HepG2 (cell line): ENCODE measurements around the gene TCERG1L. TPM values are rescaled to one million over a fixed set of nuclear protein-coding genes. Genes with fewer than 3 reads are reported as not detected.

Experiments
- ATAC-seq: fragments of 200-7000 bp; cut with Tn5 transposase; 3 replicates; pipeline ENCODE4 v1.9.1; 2020; ENCODE audit warnings: mild to moderate bottlenecking, moderate library complexity
- BruUV-seq: library from RNA; stranded (reverse); fragments of 400-500 nt; replicated peaks from 2 replicates; lab custom pipeline; 2021; lab: Mats Ljungman, UMichigan
- CTCF ChIA-PET: fragments of 300-600 bp; formaldehyde crosslinking; extraction: SDS; loops from one replicate; lab custom pipeline; 2021; ENCODE audit warnings: low total read pairs, inconsistent platforms, low intra/inter-chr PET ratio; lab: Yijun Ruan, JAX
- POLR2A ChIA-PET: fragments of 350-600 bp; sonication (Branson Sonifier 250); formaldehyde crosslinking; loops from one replicate; lab custom pipeline; 2020; ENCODE audit warnings: antibody characterized with exemption, inconsistent platforms; lab: Yijun Ruan, JAX
- DNase-seq: peaks from one replicate; pipeline ENCODE4 v3.0.0-alpha.2; 2015; ENCODE audit warnings: low spot score
- FAIRE-seq: peaks from 3 replicates; lab custom pipeline; 2011; peaks lifted over from hg19 to GRCh38; lab: Jason Lieb, UNC
- H2AFZ ChIP-seq: one replicate; pipeline ENCODE4 v1.6.1; 2011; ENCODE audit warnings: low read length, inconsistent platforms
- H3K27ac ChIP-seq: fragments of 300-600 bp; 3 replicates; pipeline ENCODE4 v1.8.0; 2011; ENCODE audit warnings: mixed run types, mild to moderate bottlenecking, mixed read lengths, low read length, inconsistent platforms; ENCODE audit not compliant: insufficient read depth; ENCODE audit errors: extremely low read length
- H3K27me3 ChIP-seq, 2 experiments: fragments of 200-600 bp in 1 of 2; 2 replicates in 1 of 2; 3 replicates in 1 of 2; pipeline versions ENCODE4 v1.6.0 to v1.8.0; 2011; ENCODE audit warnings: low read length in 2 of 2, mild to moderate bottlenecking in 2 of 2, moderate library complexity in 2 of 2, inconsistent platforms in 1 of 2; ENCODE audit not compliant: insufficient read depth in 2 of 2, control insufficient read depth in 1 of 2
- H3K36me3 ChIP-seq, 2 experiments: fragments of 200-600 bp in 1 of 2; replicated peaks in 1 of 2; 2 replicates in 1 of 2; 3 replicates in 1 of 2; pipeline versions ENCODE4 v1.5.1 to v1.8.0; 2011; ENCODE audit warnings: low read length in 2 of 2, inconsistent platforms in 1 of 2; ENCODE audit not compliant: insufficient read depth in 2 of 2, control insufficient read depth in 1 of 2
- H3K4me1 ChIP-seq: 2 replicates; pipeline ENCODE4 v1.5.1; 2012; ENCODE audit warnings: low read length, inconsistent platforms; ENCODE audit not compliant: insufficient read depth
- H3K4me2 ChIP-seq: 2 replicates; pipeline ENCODE4 v1.6.0; 2011; ENCODE audit warnings: low read depth, low read length, inconsistent platforms
- H3K4me3 ChIP-seq, 3 experiments: fragments of 200-600 bp in 1 of 3; sonication (generic), shearing (Covaris generic) in 1 of 3; replicated peaks in 1 of 3; 2 replicates each; pipeline ENCODE4 v1.5.1; 2011 to 2016; ENCODE audit warnings: low read length in 3 of 3, inconsistent platforms in 2 of 3, low read depth in 2 of 3, mild to moderate bottlenecking in 2 of 3, control low read depth in 1 of 3, mixed read lengths in 1 of 3; ENCODE audit not compliant: insufficient read depth in 1 of 3
- H3K79me2 ChIP-seq: one replicate; pipeline ENCODE4 v1.6.1; 2011; ENCODE audit warnings: low read length, inconsistent platforms; ENCODE audit not compliant: insufficient read depth
- H3K9ac ChIP-seq: 2 replicates; pipeline ENCODE4 v1.6.0; 2011; ENCODE audit warnings: mild to moderate bottlenecking, low read depth, low read length, inconsistent platforms; ENCODE audit not compliant: insufficient read depth
- H3K9me3 ChIP-seq: 2 replicates; pipeline ENCODE4 v1.5.1; 2012; ENCODE audit warnings: mild to moderate bottlenecking, low read length
- H4K20me1 ChIP-seq: 2 replicates; pipeline ENCODE4 v1.6.0; 2011; ENCODE audit warnings: inconsistent platforms, mild to moderate bottlenecking, low read length, moderate library complexity; ENCODE audit not compliant: insufficient read depth
- JUN ChIP-seq: sonication (generic); formaldehyde crosslinking; IDR thresholded peaks from 2 replicates; pipeline ENCODE4 v1.4.0; 2020; ENCODE audit warnings: mild to moderate bottlenecking, missing genetic modification reagents
- WIZ ChIP-seq: sonication (generic); formaldehyde crosslinking; IDR thresholded peaks from 2 replicates; pipeline ENCODE4 v1.5.1; 2020; ENCODE audit warnings: mild to moderate bottlenecking, missing genetic modification reagents
- ZNF382 ChIP-seq: sonication (generic); formaldehyde crosslinking; IDR thresholded peaks from 2 replicates; pipeline ENCODE4 v1.5.0; 2020; ENCODE audit warnings: missing genetic modification reagents, mild to moderate bottlenecking, borderline replicate concordance
- ZNF468 ChIP-seq: sonication (generic); formaldehyde crosslinking; IDR thresholded peaks from 2 replicates; pipeline ENCODE4 v1.8.0; 2022; ENCODE audit warnings: mild to moderate bottlenecking, moderate library complexity, missing genetic modification reagents
- ZNF773 ChIP-seq: sonication (generic); formaldehyde crosslinking; IDR thresholded peaks from 2 replicates; pipeline ENCODE4 v1.4.0; 2020; ENCODE audit warnings: missing genetic modification reagents, borderline replicate concordance
- ZSCAN9 ChIP-seq: IDR thresholded peaks from 2 replicates; pipeline ENCODE4 v1.6.1; 2016; ENCODE audit warnings: borderline replicate concordance
- WGBS: methylation state at CpG from one replicate; pipeline ENCODE4 v1.1.6; 2017; ENCODE audit warnings: low lambda C conversion rate; 5-methylcytosine and 5-hydroxymethylcytosine counted together
- in situ Hi-C: cut with HindIII; loops from 2 replicates; pipeline ENCODE4 v1.10.0; 2017; ENCODE audit warnings: low pct_unique_long_range_greater_than_20kb; ENCODE audit not compliant: extremely low pct_ligation_motif_present
- intact Hi-C: fragments of 100-400 bp; cut with micrococcal nuclease; formaldehyde crosslinking; loops from one replicate; pipeline ENCODE4 v1.10.0; 2022; ENCODE audit not compliant: unreplicated experiment
- polyA plus RNA-seq, 8 experiments: library from polyadenylated mRNA; depleted of rRNA in 3 of 8; stranded (reverse) in 7 of 8; unstranded in 1 of 8; fragments of >200 nt; fragmentation: Illumina TruSeq in 4 of 8; extraction: Trizol in 4 of 8; gene quantifications; 2 replicates each; pipeline versions ENCODE4 v1.2.1 to v1.2.3, GENCODE V29; 2011 to 2016; ENCODE audit warnings: low read depth in 4 of 8, missing spikeins in 1 of 8, mixed read lengths in 1 of 8; ENCODE audit not compliant: insufficient read depth in 1 of 8
- total RNA-seq, 5 experiments: library from RNA; depleted of rRNA; stranded (reverse); fragments of >200 nt; fragmentation: Illumina TruSeq; extraction: Trizol; gene quantifications; 2 replicates each; pipeline ENCODE4 v1.2.3, GENCODE V29; 2016; ENCODE audit warnings: low read depth in 1 of 5

The TCERG1L gene
- total and polyA plus RNA-seq, 2 of the 13 experiments (the other 11 are each of a cell fraction or from before 2014, with no cell fraction given): not detected

DNA sequence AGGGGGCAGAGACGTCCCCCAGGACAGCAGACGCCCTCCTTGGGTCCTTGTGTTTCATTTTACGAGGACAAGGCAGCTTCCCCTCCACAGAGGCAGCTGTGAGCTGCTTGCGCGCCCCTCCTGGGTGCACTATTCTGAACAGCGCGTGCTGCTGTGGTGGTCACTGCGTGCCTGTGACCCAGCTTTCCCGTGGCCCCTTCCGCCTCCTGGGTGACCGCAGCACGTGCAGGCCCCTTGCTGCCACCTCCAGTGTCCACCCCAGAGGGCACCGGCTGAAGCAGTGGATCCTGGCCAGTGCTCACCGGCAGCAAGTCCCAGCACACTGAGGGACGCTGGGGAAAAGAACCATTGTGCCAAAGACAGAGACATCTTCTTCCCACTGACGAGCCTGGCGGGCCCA lies 81.4 kb downstream of the TCERG1L start:
- ChIA-PET CTCF (no interaction called here), POLR2A (no interaction called here)
- Histone ChIP-seq H3K79me2 (no peaks in the 10 kb centered on the region), H4K20me1 (no peaks in the 10 kb centered on the region), H3K27ac (no peak overlapping the region), H2AFZ (no peak overlapping the region), H3K36me3 (no peaks in the 10 kb centered on the region), H3K9me3 (no peaks in the 10 kb centered on the region), H3K4me2 (no peak overlapping the region), H3K4me1 (no peaks in the 10 kb centered on the region), H3K9ac (no peak overlapping the region), H3K27me3 (peaks cover 3 to 11% of the 10 kb centered on the region in 2 experiments; a peak in 2 of 5 replicates), H3K4me3 (no peak overlapping the region)
- no TSS peak for BruUV-seq
- no peak for TF ChIP-seq ZSCAN9 (CRISPR knock-in tag)
- no peak for TF ChIP-seq ZNF468 (CRISPR knock-in tag)
- WGBS: 8% methylated on average over 3 of the region's 17 CpGs
- in situ Hi-C loops (no loop called here), intact Hi-C loops (no loop called here)
- no peak for FAIRE-seq
- no peak for ATAC-seq
- no peak for DNase-seq

DNA sequence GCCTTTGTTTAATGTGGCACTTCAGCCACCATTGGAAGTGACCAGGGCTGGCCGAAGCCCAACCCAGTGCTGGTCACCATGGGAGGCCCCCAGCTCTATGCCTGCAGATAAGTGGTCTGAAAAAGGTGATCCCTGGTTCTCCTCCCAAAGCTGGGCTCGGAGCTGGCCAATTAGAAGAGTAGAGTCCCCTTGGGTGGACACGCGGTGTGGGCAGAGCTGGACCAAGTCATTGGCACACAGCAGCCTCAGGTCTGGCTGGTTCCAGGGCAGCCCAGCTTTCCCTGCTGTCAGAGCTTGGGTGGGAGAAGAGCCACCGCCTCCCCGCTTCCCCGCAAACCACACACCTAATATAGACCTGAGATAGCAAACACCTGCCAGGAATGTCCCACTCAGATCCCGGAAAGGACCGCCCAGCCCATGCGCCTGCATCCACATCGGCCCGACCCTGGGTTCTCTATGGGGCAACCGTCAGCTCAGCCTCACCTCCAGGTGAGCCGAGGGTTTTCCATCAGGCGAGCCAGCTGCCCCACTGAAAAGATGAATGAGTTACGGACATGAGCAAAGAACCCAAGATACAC lies 84.3 kb downstream of the TCERG1L start:
- Histone ChIP-seq H3K36me3 (no peaks in the 10 kb centered on the region), H3K9me3 (no peaks in the 10 kb centered on the region), H3K4me1 (no peaks in the 10 kb centered on the region), H4K20me1 (no peaks in the 10 kb centered on the region), H3K4me2 (no peak overlapping the region), H3K9ac (no peak overlapping the region), H3K27me3 (peaks cover 3 to 33% of the 10 kb centered on the region in 2 experiments; a peak in 3 of 5 replicates), H2AFZ (no peak overlapping the region), H3K4me3 (no peak overlapping the region), H3K27ac (no peak overlapping the region), H3K79me2 (no peaks in the 10 kb centered on the region)
- FAIRE-seq (no peak), DNase-seq (no peak), ATAC-seq (no peak)
- BruUV-seq: no TSS peak
- ChIA-PET CTCF (no interaction called here), POLR2A (no interaction called here)
- WGBS: 42% methylated on average over 3 of the region's 16 CpGs
- in situ Hi-C loops: no loop called here
- TF ChIP-seq ZNF382 (CRISPR knock-in tag) (no peak), JUN (CRISPR knock-in tag) (no peak), WIZ (CRISPR knock-in tag) (no peak), ZNF773 (CRISPR knock-in tag) (no peak)
- intact Hi-C loops: no loop called here
